Measurements from ENCODE around the gene ZNF202.

ZNF202 gene

DNA sequence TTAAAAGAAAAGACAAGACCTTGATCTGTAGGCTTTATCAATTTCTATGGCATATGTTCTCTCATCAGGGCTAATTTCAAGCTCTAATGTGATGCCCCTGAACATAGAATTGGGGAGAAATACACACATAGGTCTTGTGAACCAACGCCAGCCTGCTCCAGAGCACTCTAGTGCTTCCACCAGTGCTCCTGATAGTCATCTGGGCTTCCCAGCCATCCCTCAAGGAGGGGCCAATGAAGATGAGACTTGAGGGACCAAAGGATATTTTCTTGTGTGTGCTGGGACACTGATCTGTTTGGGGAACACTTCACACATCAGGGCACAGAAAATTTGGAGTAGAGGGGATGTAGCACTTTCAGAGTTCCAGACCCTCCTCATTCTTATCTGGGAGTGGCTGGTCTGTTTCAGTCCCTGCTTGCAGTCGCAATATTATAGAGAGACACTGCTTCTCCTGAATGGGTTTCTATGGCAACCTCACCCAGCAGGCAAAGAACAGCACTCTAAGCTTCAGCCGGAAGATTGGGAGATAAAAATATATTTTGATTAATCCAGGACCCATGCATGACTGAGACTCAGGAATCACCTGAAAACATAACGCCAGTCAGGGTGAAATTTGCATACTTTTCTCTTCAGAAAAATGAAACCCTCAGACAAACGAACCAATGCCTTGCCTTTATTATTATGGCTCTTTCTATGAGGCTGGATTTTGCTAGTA, 58.6 kb downstream of the ZNF202 start:
- DNase-seq = no peak

DNA sequence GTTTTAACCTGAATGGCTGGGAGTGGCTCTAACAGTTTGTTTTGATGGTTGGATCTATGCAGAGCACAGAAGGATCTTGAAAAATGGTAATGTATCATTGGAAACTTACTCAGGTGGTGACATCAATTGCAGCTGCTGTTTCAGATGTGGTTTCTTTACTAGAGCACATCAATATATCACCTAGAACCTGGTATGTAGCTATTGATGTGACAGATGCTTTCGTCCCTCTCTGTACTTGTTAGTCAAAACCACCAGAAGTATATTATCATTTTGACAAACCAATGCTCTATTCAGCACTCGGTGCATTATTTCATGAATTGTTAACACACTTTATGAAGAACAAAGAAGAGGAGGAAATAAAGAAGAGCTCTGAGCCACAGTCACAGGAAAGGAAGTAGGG, 60.4 kb downstream of the ZNF202 start:
- DNase-seq = no peak

- no peak for DNase-seq
Measured at GRCh38 chr11:123678246-123678645, 63.2 kb downstream of the ZNF202 start.

DNA sequence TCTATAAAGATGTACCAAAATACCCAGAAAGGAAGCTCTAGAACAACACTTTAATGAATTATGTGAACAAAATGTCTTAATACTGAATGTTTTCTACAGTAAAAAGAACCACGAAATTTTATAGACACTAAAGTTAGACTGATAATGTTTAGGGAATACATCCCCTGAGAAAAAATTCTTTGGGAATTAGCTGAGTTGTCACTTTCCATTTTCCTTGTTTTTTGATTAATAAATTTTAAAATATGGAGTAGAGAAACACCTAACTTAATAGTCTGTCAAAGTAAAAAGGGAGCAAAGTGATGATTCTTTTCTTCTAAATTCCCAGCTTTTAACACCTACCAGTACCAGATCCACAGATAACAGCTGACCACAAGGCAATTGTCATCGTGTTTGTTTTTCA, 64.0 kb downstream of the ZNF202 start:
- no peak for DNase-seq

GRCh38 chr11:123674297-123674696, 67.2 kb downstream of the ZNF202 start:
- DNase-seq = no peak
